Inflammatory macrophage treated with lipopolysaccharide for 4 hours (primary cell): ENCODE data around the gene PIK3IP1.

ENCODE experiments used
- DNase-seq: peaks from one replicate; pipeline ENCODE4 v3.0.0-alpha.2; 2020

The PIK3IP1 gene

GRCh38 chr22:31305194-31305593, 12.9 kb upstream of the PIK3IP1 start:
- DNase-seq = no peak

- DNase-seq = no peak
Measured at GRCh38 chr22:31302537-31302936, 10.2 kb upstream of the PIK3IP1 start.

GRCh38 chr22:31302006-31302405, 9.7 kb upstream of the PIK3IP1 start:
- no peak for DNase-seq

- no peak for DNase-seq
Measured at GRCh38 chr22:31300896-31301295, 8.6 kb upstream of the PIK3IP1 start.

GRCh38 chr22:31295831-31296657, 3.8 kb upstream of the PIK3IP1 start:
- DNase-seq = peak; percentile 92

GRCh38 chr22:31295360-31295759, 3.1 kb upstream of the PIK3IP1 start:
- peak; percentile 59 for DNase-seq

GRCh38 chr22:31291481-31292235, 630 bp downstream of the PIK3IP1 start:
- no peak for DNase-seq

- DNase-seq = peak; percentile 95
Measured at GRCh38 chr22:31290494-31291471, 1.5 kb downstream of the PIK3IP1 start.

GRCh38 chr22:31289344-31289743, 2.9 kb downstream of the PIK3IP1 start:
- DNase-seq = no peak

GRCh38 chr22:31288496-31289240, 3.6 kb downstream of the PIK3IP1 start:
- peak; percentile 77 for DNase-seq

GRCh38 chr22:31287818-31288495, 4.3 kb downstream of the PIK3IP1 start:
- DNase-seq = peak; percentile 50

GRCh38 chr22:31286360-31287255, 5.7 kb downstream of the PIK3IP1 start:
- peak; percentile 83 for DNase-seq

GRCh38 chr22:31284281-31285155, 7.8 kb downstream of the PIK3IP1 start:
- DNase-seq = no peak

- no peak for DNase-seq
Measured at GRCh38 chr22:31282748-31283468, 9.4 kb downstream of the PIK3IP1 start.

GRCh38 chr22:31281733-31282132, 10.6 kb downstream of the PIK3IP1 start:
- no peak for DNase-seq

GRCh38 chr22:31279821-31280505, 12.3 kb downstream of the PIK3IP1 start:
- no peak for DNase-seq

- no peak for DNase-seq
Measured at GRCh38 chr22:31279327-31279669, 13.0 kb downstream of the PIK3IP1 start.

GRCh38 chr22:31278626-31279326, 13.5 kb downstream of the PIK3IP1 start:
- DNase-seq = no peak
